MCF 10A (cell line): Measurements from ENCODE around the gene MVB12B. TPM values are rescaled to one million over a fixed set of nuclear protein-coding genes. Genes with fewer than 3 reads are reported as not detected.

Source experiments
- BruUV-seq: library from RNA; stranded (reverse); fragments of 400-500 nt; replicated peaks from 2 replicates; lab custom pipeline; 2021; lab: Mats Ljungman, UMichigan
- CTCF ChIA-PET: fragments of 300-600 bp; sonication (Branson Sonifier 250); formaldehyde crosslinking; extraction: SDS; loops from one replicate; lab custom pipeline; 2021; ENCODE audit warnings: antibody characterized with exemption, inconsistent platforms; lab: Yijun Ruan, JAX
- POLR2A ChIA-PET: fragments of 300-600, 350-650 bp; sonication (Branson Sonifier 250); formaldehyde crosslinking; extraction: SDS; loops from one replicate; lab custom pipeline; 2020; ENCODE audit warnings: antibody characterized with exemption, inconsistent platforms; lab: Yijun Ruan, JAX
- DNase-seq: peaks from one replicate; pipeline ENCODE4 v3.0.0-alpha.2; 2018; ENCODE audit not compliant: unreplicated experiment
- H3K27ac Mint-ChIP-seq: one replicate; pipeline ENCODE4 v1.8.0; 2022; ENCODE audit warnings: mild to moderate bottlenecking, low read depth, mixed read lengths; ENCODE audit not compliant: unreplicated experiment
- H3K27me3 Mint-ChIP-seq: one replicate; pipeline ENCODE4 v1.8.0; 2022; ENCODE audit warnings: mixed read lengths; ENCODE audit not compliant: insufficient read depth, unreplicated experiment
- H3K36me3 Mint-ChIP-seq: one replicate; pipeline ENCODE4 v1.8.0; 2022; ENCODE audit warnings: mild to moderate bottlenecking, moderate library complexity, mixed read lengths; ENCODE audit not compliant: insufficient read depth, unreplicated experiment
- H3K4me1 Mint-ChIP-seq: one replicate; pipeline ENCODE4 v1.8.0; 2022; ENCODE audit warnings: mixed read lengths; ENCODE audit not compliant: insufficient read depth, unreplicated experiment
- H3K4me3 Mint-ChIP-seq: one replicate; pipeline ENCODE4 v1.8.0; 2022; ENCODE audit warnings: mild to moderate bottlenecking, moderate library complexity, mixed read lengths; ENCODE audit not compliant: unreplicated experiment
- H3K9me3 Mint-ChIP-seq: one replicate; pipeline ENCODE4 v1.8.0; 2022; ENCODE audit warnings: mixed read lengths; ENCODE audit not compliant: unreplicated experiment
- intact Hi-C: fragments of 100-400 bp; cut with micrococcal nuclease; formaldehyde crosslinking; loops from 2 replicates; pipeline ENCODE4 v1.14.1; 2022
- total RNA-seq: library from RNA; stranded (reverse); gene quantifications from 2 replicates; pipeline ENCODE4 v1.2.3, GENCODE V29; 2022
- TF ChIP-seq, protein P1 (sequence below): fragments of 200-600 bp; IDR thresholded peaks from one replicate; pipeline ENCODE4 v1.8.0; 2022; ENCODE audit warnings: antibody characterized with exemption, mild to moderate bottlenecking; ENCODE audit not compliant: unreplicated experiment

Gene MVB12B
- total RNA-seq, 1 experiment from 2014 or later, result 5.5 TPM

- TF ChIP-seq, protein P1, sequence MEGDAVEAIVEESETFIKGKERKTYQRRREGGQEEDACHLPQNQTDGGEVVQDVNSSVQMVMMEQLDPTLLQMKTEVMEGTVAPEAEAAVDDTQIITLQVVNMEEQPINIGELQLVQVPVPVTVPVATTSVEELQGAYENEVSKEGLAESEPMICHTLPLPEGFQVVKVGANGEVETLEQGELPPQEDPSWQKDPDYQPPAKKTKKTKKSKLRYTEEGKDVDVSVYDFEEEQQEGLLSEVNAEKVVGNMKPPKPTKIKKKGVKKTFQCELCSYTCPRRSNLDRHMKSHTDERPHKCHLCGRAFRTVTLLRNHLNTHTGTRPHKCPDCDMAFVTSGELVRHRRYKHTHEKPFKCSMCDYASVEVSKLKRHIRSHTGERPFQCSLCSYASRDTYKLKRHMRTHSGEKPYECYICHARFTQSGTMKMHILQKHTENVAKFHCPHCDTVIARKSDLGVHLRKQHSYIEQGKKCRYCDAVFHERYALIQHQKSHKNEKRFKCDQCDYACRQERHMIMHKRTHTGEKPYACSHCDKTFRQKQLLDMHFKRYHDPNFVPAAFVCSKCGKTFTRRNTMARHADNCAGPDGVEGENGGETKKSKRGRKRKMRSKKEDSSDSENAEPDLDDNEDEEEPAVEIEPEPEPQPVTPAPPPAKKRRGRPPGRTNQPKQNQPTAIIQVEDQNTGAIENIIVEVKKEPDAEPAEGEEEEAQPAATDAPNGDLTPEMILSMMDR, result no peak
- Mint-ChIP-seq H3K4me1 (peaks cover 12% of the 10 kb centered on the region), H3K27ac (peak overlapping the region; percentile 59), H3K9me3 (no peaks in the 10 kb centered on the region), H3K36me3 (peaks cover 5% of the 10 kb centered on the region), H3K4me3 (no peak overlapping the region), H3K27me3 (no peaks in the 10 kb centered on the region)
- no peak for DNase-seq
- intact Hi-C loops, result no loop called here
- CTCF ChIA-PET, result interaction anchor here (0.6 to 1.2 kb wide), 3 partner anchors 20 to 54 kb away, joined by 3 read pairs; no protein-coding TSS in a partner anchor
- POLR2A ChIA-PET, result interaction anchor here (0.6 to 1.0 kb wide), 3 partner anchors 20 to 50 kb away, joined by 3 read pairs; no protein-coding TSS in a partner anchor
- BruUV-seq, result no TSS peak
These were observed 21.5 kb downstream of the MVB12B start for GRCh38 chr9:126347911-126348760.

- CTCF ChIA-PET, result interaction anchor here (0.6 kb wide), 1 partner anchor 55 kb away, joined by 3 read pairs; no protein-coding TSS in a partner anchor
- H3K4me3 Mint-ChIP-seq, result no peak overlapping the region
- peaks cover 5% of the 10 kb centered on the region for H3K36me3 Mint-ChIP-seq
- POLR2A ChIA-PET, result interaction anchor here (0.6 to 1.0 kb wide), 3 partner anchors 21 to 49 kb away, joined by 3 read pairs; no protein-coding TSS in a partner anchor
- no peaks in the 10 kb centered on the region for H3K27me3 Mint-ChIP-seq
- peaks cover 12% of the 10 kb centered on the region for H3K4me1 Mint-ChIP-seq
- no TSS peak for BruUV-seq
- DNase-seq, result no peak
- intact Hi-C loops, result no loop called here
- H3K27ac Mint-ChIP-seq, result no peak overlapping the region
- H3K9me3 Mint-ChIP-seq, result no peaks in the 10 kb centered on the region
- TF ChIP-seq, protein P1, result no peak
These were observed 22.4 kb downstream of the MVB12B start for GRCh38 chr9:126348911-126349550.

DNA sequence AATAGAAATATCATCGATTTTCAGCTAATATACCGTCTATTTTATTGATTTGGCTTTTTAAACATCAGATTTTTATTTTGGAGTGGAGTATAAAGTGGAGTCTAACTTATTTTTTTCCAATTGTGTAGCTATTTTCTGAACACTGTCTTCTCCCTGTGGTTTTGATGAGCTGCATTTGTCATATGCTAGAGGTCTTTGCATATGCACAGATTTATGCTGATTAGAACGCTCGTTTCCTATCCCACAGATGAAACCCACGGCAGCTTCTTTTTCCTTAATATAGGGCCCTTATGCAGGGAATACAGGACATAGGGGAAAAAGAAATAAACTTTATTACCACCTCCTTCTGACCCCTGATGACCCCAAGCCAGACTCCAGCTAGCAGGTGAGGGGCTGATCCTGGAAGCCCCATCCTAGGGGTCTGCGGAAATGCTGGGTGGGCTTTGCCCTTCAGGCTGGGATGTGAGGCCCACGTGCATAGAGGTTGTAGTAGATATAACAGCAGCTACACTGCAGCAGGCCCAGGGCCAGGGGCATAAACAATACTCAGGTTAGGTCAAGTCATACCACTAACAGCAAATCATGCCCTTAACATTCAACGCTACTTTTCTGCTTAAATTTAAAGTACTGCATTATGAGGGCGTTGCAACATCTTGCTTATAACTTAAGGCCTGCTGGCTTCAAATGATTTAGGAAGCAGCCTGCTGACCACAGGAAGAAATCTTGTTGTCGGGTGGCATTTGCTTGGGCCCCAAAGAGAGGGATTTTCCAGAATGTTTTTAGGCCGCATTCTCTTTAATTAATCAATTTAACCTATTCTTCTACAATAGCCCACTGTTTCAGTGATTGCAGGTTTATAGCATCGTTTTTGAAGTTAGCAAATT is 28.5 kb downstream of the MVB12B start:
- H3K36me3 Mint-ChIP-seq, result no peaks in the 10 kb centered on the region
- CTCF ChIA-PET, result interaction anchor here (1.0 kb wide), 1 partner anchor 45 kb away, joined by 4 read pairs; no protein-coding TSS in a partner anchor
- H3K9me3 Mint-ChIP-seq, result peaks cover 5% of the 10 kb centered on the region
- intact Hi-C loops, result no loop called here
- no peak for DNase-seq
- BruUV-seq, result no TSS peak
- no peaks in the 10 kb centered on the region for H3K27me3 Mint-ChIP-seq
- no peak overlapping the region for H3K27ac Mint-ChIP-seq
- POLR2A ChIA-PET, result no interaction called here
- TF ChIP-seq, protein P1, result no peak
- no peaks in the 10 kb centered on the region for H3K4me1 Mint-ChIP-seq
- no peak overlapping the region for H3K4me3 Mint-ChIP-seq
